GM21529 (cell line): ENCODE data around the gene TPD52L2.

Experiments used
- ATAC-seq: cut with Tn5 transposase; IDR thresholded peaks from one replicate; pipeline ENCODE4 v1.9.1; 2021; ENCODE audit not compliant: unreplicated experiment

The TPD52L2 gene

GRCh38 chr20:63930971-63931553, 66.0 kb downstream of the TPD52L2 start:
- no peak for ATAC-seq

DNA sequence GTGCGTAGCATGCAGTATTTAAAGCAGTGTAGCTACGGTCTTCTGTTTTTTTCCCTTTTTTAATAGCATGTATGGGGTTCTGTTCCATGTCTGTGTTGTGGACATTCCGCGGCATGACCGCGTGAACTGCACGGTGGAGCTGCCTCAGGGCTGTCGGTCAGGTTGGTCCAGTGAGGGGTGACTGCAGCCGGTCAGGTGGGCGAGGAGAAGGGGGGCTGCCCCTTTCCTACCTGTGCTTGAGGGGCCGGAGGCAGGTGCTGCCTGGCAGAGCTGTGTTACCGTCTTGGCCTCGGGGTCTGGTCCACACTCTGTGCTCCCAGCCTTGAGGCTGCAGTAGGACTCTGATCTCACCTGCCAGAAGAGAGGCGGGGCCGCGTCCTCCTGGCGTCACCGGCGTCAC, 66.7 kb downstream of the TPD52L2 start:
- ATAC-seq: no peak

GRCh38 chr20:63932606-63933160, 67.6 kb downstream of the TPD52L2 start:
- no peak for ATAC-seq

DNA sequence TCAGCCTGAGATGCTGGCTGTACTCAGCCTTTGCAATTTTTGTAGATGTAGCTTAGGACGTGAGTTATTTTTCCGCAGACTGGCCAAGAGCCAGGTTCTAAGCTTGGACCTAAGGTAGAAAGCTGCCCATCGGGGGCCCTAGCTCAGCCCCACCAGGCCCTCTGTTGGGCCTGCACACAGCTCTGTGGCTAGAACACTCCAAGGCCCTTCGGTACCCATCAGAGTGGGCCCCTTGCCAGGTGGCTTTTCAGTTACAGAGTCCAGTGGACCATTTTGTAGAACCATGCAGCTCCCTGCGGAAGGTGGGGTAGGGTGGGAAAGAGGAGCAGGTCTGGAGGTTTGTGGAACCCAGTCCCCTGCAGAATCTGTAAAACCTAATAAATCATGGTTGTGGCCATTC, 68.6 kb downstream of the TPD52L2 start:
- no peak for ATAC-seq

GRCh38 chr20:63934271-63935068, 69.4 kb downstream of the TPD52L2 start:
- no peak for ATAC-seq

DNA sequence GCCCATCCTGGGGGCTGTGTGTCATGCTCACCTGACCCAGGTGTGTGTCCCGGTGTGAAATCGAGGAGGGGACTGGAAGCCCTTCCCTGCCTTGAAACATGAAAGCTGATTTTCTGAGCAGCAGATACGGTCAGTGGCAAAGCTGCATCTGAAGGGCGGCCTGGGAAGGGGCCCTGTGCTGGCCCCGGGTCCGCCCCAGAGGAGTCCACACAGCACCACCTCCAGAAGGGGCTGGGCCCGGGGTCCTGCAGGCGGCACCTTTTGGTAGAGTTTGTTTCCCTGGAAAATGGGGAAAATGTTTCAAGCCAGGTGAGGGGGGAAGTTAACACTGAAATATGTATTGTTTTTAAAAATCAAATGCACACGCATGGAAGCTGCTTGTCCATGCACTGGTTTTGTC, 70.4 kb downstream of the TPD52L2 start:
- ATAC-seq: no peak

DNA sequence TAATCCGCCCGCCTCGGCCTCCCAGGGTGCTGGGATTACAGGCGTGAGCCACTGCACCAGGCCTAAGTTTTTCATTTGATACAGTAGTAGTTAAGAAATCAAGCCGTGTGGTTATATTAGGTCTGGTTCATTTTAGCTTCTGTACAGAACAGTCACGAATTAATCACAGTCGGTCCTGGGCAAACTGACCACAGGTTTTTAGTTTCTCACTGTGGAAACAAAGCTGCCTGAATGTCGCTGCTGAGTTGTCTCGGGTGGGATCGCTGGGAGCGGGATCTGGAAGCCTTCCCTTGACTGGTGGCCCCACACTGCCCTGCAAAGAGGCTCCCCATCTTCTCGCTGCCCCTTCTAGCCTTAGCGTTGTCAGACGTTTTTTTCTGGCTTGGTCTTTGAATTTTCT, 72.5 kb downstream of the TPD52L2 start:
- no peak for ATAC-seq

GRCh38 chr20:63939061-63939935, 74.2 kb downstream of the TPD52L2 start:
- ATAC-seq: no peak

- no peak for ATAC-seq
Measured at GRCh38 chr20:63940071-63940471, 75.0 kb downstream of the TPD52L2 start.

- ATAC-seq: no peak
Measured at GRCh38 chr20:63940472-63941266, 75.6 kb downstream of the TPD52L2 start.
